CD4-positive, CD25-positive, alpha-beta regulatory T cell (primary cell): ENCODE results near the gene RBM28. TPM values are rescaled to one million over a fixed set of nuclear protein-coding genes. Genes with fewer than 3 reads are reported as not detected.

Experiments
- ATAC-seq, 2 donors: fragments of 150-1000 bp; cut with Tn5 transposase; one replicate each; pipeline ENCODE4 v1.10.0; 2021; ENCODE audit warnings: low read depth in 2 of 2, moderate number of reproducible peaks in 2 of 2, moderate library complexity in 1 of 2
- DNase-seq, 3 donors: peaks; one replicate each; pipeline versions ENCODE4 v3.0.0 to v3.0.0-alpha.2; 2012 to 2022; ENCODE audit warnings: mixed read lengths in 1 of 3
- H3K27ac ChIP-seq: one replicate; pipeline ENCODE4 v1.7.0; 2013; ENCODE audit warnings: mild to moderate bottlenecking, low read length; ENCODE audit not compliant: insufficient read depth, poor library complexity, severe bottlenecking
- H3K27me3 ChIP-seq: one replicate; pipeline ENCODE4 v1.7.0; 2013; ENCODE audit warnings: low read length; ENCODE audit not compliant: control insufficient read depth, insufficient read depth
- H3K36me3 ChIP-seq: one replicate; pipeline ENCODE4 v1.7.0; 2013; ENCODE audit warnings: mild to moderate bottlenecking, low read length, moderate library complexity; ENCODE audit not compliant: control insufficient read depth, insufficient read depth
- H3K4me1 ChIP-seq: 2 replicates; pipeline ENCODE4 v1.7.0; 2013; ENCODE audit warnings: mild to moderate bottlenecking, low read length; ENCODE audit not compliant: insufficient read depth, control insufficient read depth, poor library complexity, severe bottlenecking
- H3K4me3 ChIP-seq: one replicate; pipeline ENCODE4 v1.7.0; 2013; ENCODE audit warnings: low read depth, mild to moderate bottlenecking, low read length, moderate library complexity
- H3K9me3 ChIP-seq, 2 experiments: 1 replicate in 1 of 2; 2 replicates in 1 of 2; pipeline ENCODE4 v1.7.0; 2013; ENCODE audit warnings: low read length in 2 of 2, mild to moderate bottlenecking in 1 of 2, moderate library complexity in 1 of 2; ENCODE audit not compliant: control insufficient read depth in 2 of 2
- H3K27ac Mint-ChIP-seq, 3 donors: one replicate each; pipeline ENCODE4 v1.8.0; 2020 to 2022; ENCODE audit warnings: mild to moderate bottlenecking in 3 of 3, mixed read lengths in 3 of 3, moderate library complexity in 2 of 3
- H3K27me3 Mint-ChIP-seq: one replicate; pipeline ENCODE4 v1.8.0; 2022; ENCODE audit warnings: mild to moderate bottlenecking, mixed read lengths
- H3K36me3 Mint-ChIP-seq: one replicate; pipeline ENCODE4 v1.8.0; 2020; ENCODE audit warnings: mixed read lengths
- H3K4me1 Mint-ChIP-seq, 4 donors: one replicate each; pipeline ENCODE4 v1.8.0; 2020 to 2022; ENCODE audit warnings: mixed read lengths in 4 of 4, mild to moderate bottlenecking in 1 of 4
- H3K4me3 Mint-ChIP-seq, 4 donors: one replicate each; pipeline ENCODE4 v1.8.0; 2020 to 2022; ENCODE audit warnings: mild to moderate bottlenecking in 4 of 4, mixed read lengths in 4 of 4, moderate library complexity in 3 of 4
- H3K9me3 Mint-ChIP-seq, 7 donors: one replicate each; pipeline ENCODE4 v1.8.0; 2020 to 2022; ENCODE audit warnings: mixed read lengths in 7 of 7, mild to moderate bottlenecking in 3 of 7, moderate library complexity in 2 of 7
- polyA plus RNA-seq, 4 donors: library from polyadenylated mRNA; unstranded; fragments of 300-500 nt; fragmentation: Illumina TruSeq; gene quantifications; one replicate each; pipeline ENCODE4 v1.2.3, GENCODE V29; 2021
- total RNA-seq: library from RNA; stranded (reverse); gene quantifications from one replicate; pipeline ENCODE4 v1.2.3, GENCODE V29; 2022

The RBM28 gene
- total and polyA plus RNA-seq, 5 donors from 2014 or later: 2.0 to 28.3 (median 7.6) TPM

GRCh38 chr7:128279124-128279713, 64.5 kb downstream of the RBM28 start:
- Histone ChIP-seq H3K4me3 (no peak overlapping the region), H3K4me1 (no peaks in the 10 kb centered on the region), H3K36me3 (no peaks in the 10 kb centered on the region), H3K9me3 (peaks cover 9 to 11% of the 10 kb centered on the region in 2 experiments), H3K27ac (no peak overlapping the region), H3K27me3 (no peaks in the 10 kb centered on the region)
- H3K4me3 Mint-ChIP-seq: no peak overlapping the region
- DNase-seq (no peak), ATAC-seq (no peak)
- H3K4me1 Mint-ChIP-seq: no peaks in the 10 kb centered on the region
- peaks cover 3 to 21% (median 6%) of the 10 kb centered on the region in 7 donors for H3K9me3 Mint-ChIP-seq
- H3K27ac Mint-ChIP-seq: no peak overlapping the region
- peaks cover 20% of the 10 kb centered on the region for H3K36me3 Mint-ChIP-seq
- H3K27me3 Mint-ChIP-seq: peaks cover 13% of the 10 kb centered on the region

- Mint-ChIP-seq H3K4me3 (no peak overlapping the region), H3K27me3 (peaks cover 19% of the 10 kb centered on the region), H3K4me1 (no peaks in the 10 kb centered on the region), H3K27ac (no peak overlapping the region), H3K9me3 (peaks cover 3 to 21% (median 6%) of the 10 kb centered on the region in 7 donors), H3K36me3 (peaks cover 20% of the 10 kb centered on the region)
- DNase-seq (no peak), ATAC-seq (no peak)
- Histone ChIP-seq H3K4me1 (no peaks in the 10 kb centered on the region), H3K9me3 (peaks cover 9 to 11% of the 10 kb centered on the region in 2 experiments), H3K27me3 (no peaks in the 10 kb centered on the region), H3K27ac (no peak overlapping the region), H3K36me3 (no peaks in the 10 kb centered on the region), H3K4me3 (no peak overlapping the region)
These were observed 65.3 kb downstream of the RBM28 start for GRCh38 chr7:128278366-128278765.

- ATAC-seq: no peak
- no peak overlapping the region for H3K27ac Mint-ChIP-seq
- no peak overlapping the region for H3K27ac ChIP-seq
- H3K36me3 ChIP-seq: no peaks in the 10 kb centered on the region
- no peaks in the 10 kb centered on the region for H3K27me3 ChIP-seq
- peaks cover 11% of the 10 kb centered on the region for H3K36me3 Mint-ChIP-seq
- no peak overlapping the region for H3K4me3 Mint-ChIP-seq
- H3K4me1 Mint-ChIP-seq: peaks cover 0 to 3% (median 0%) of the 10 kb centered on the region in 4 donors
- DNase-seq: no peak
- H3K9me3 Mint-ChIP-seq: peaks cover 0 to 17% (median 5%) of the 10 kb centered on the region in 7 donors
- H3K9me3 ChIP-seq: peaks cover 9 to 11% of the 10 kb centered on the region in 2 experiments
- H3K4me1 ChIP-seq: no peaks in the 10 kb centered on the region
- H3K27me3 Mint-ChIP-seq: peaks cover 14% of the 10 kb centered on the region
- H3K4me3 ChIP-seq: no peak overlapping the region
These were observed 68.0 kb downstream of the RBM28 start for GRCh38 chr7:128275681-128276080.

GRCh38 chr7:128274884-128275603, 68.7 kb downstream of the RBM28 start:
- Mint-ChIP-seq H3K9me3 (peaks cover 0 to 15% (median 4%) of the 10 kb centered on the region in 7 donors), H3K36me3 (peaks cover 9% of the 10 kb centered on the region), H3K27me3 (peaks cover 14% of the 10 kb centered on the region), H3K27ac (no peak overlapping the region), H3K4me1 (peaks cover 0 to 3% (median 0%) of the 10 kb centered on the region in 4 donors), H3K4me3 (no peak overlapping the region)
- no peaks in the 10 kb centered on the region for H3K27me3 ChIP-seq
- no peak overlapping the region for H3K27ac ChIP-seq
- peaks cover 3 to 7% of the 10 kb centered on the region in 2 experiments for H3K9me3 ChIP-seq
- H3K4me3 ChIP-seq: no peak overlapping the region
- no peak for ATAC-seq
- H3K4me1 ChIP-seq: no peaks in the 10 kb centered on the region
- H3K36me3 ChIP-seq: no peaks in the 10 kb centered on the region
- DNase-seq: no peak

- H3K4me3 Mint-ChIP-seq: no peak overlapping the region
- no peak overlapping the region for H3K27ac Mint-ChIP-seq
- no peaks in the 10 kb centered on the region for H3K4me1 ChIP-seq
- peaks cover 0 to 3% (median 0%) of the 10 kb centered on the region in 4 donors for H3K4me1 Mint-ChIP-seq
- H3K4me3 ChIP-seq: no peak overlapping the region
- DNase-seq (no peak), ATAC-seq (no peak)
- peaks cover 0 to 9% (median 4%) of the 10 kb centered on the region in 7 donors for H3K9me3 Mint-ChIP-seq
- H3K27me3 ChIP-seq: peaks cover 2% of the 10 kb centered on the region
- H3K27me3 Mint-ChIP-seq: peaks cover 14% of the 10 kb centered on the region
- peaks cover 0 to 3% of the 10 kb centered on the region in 2 experiments for H3K9me3 ChIP-seq
- peaks cover 4% of the 10 kb centered on the region for H3K36me3 Mint-ChIP-seq
- H3K36me3 ChIP-seq: no peaks in the 10 kb centered on the region
- H3K27ac ChIP-seq: no peak overlapping the region
These were observed 69.3 kb downstream of the RBM28 start for GRCh38 chr7:128274246-128274883.

GRCh38 chr7:128271942-128272481, 71.7 kb downstream of the RBM28 start:
- Histone ChIP-seq H3K36me3 (no peaks in the 10 kb centered on the region), H3K27ac (no peak overlapping the region), H3K9me3 (no peaks in the 10 kb centered on the region), H3K4me3 (no peak overlapping the region), H3K4me1 (no peaks in the 10 kb centered on the region), H3K27me3 (peaks cover 2% of the 10 kb centered on the region)
- H3K4me3 Mint-ChIP-seq: no peak overlapping the region
- DNase-seq: no peak
- peaks cover 26% of the 10 kb centered on the region for H3K27me3 Mint-ChIP-seq
- H3K4me1 Mint-ChIP-seq: peaks cover 0 to 3% (median 0%) of the 10 kb centered on the region in 4 donors
- no peaks in the 10 kb centered on the region for H3K36me3 Mint-ChIP-seq
- peaks cover 0 to 1% (median 0%) of the 10 kb centered on the region in 7 donors for H3K9me3 Mint-ChIP-seq
- H3K27ac Mint-ChIP-seq: no peak overlapping the region
- no peak for ATAC-seq

- Histone ChIP-seq H3K36me3 (no peaks in the 10 kb centered on the region), H3K27ac (no peak overlapping the region), H3K9me3 (no peaks in the 10 kb centered on the region), H3K27me3 (peaks cover 2% of the 10 kb centered on the region), H3K4me3 (no peak overlapping the region), H3K4me1 (no peaks in the 10 kb centered on the region)
- H3K9me3 Mint-ChIP-seq: peaks cover 0 to 1% (median 0%) of the 10 kb centered on the region in 7 donors
- no peak for DNase-seq
- no peaks in the 10 kb centered on the region for H3K36me3 Mint-ChIP-seq
- H3K27ac Mint-ChIP-seq: no peak overlapping the region
- ATAC-seq: no peak
- H3K4me1 Mint-ChIP-seq: peaks cover 0 to 3% (median 0%) of the 10 kb centered on the region in 4 donors
- H3K27me3 Mint-ChIP-seq: peaks cover 24% of the 10 kb centered on the region
- no peak overlapping the region for H3K4me3 Mint-ChIP-seq
These were observed 72.2 kb downstream of the RBM28 start for GRCh38 chr7:128271471-128271941.
